Activated gamma-delta T cell treated with Interleukin-2 at 50 U/mL for 16 hours (primary cell): ENCODE data around the gene FOXP4.
A peak's percentile ranks its signal among the peaks of the same experiment; 100 is the strongest.

Source experiments
- DNase-seq: peaks from one replicate; pipeline ENCODE4 v3.0.0-alpha.2; 2020

FOXP4 gene

DNA sequence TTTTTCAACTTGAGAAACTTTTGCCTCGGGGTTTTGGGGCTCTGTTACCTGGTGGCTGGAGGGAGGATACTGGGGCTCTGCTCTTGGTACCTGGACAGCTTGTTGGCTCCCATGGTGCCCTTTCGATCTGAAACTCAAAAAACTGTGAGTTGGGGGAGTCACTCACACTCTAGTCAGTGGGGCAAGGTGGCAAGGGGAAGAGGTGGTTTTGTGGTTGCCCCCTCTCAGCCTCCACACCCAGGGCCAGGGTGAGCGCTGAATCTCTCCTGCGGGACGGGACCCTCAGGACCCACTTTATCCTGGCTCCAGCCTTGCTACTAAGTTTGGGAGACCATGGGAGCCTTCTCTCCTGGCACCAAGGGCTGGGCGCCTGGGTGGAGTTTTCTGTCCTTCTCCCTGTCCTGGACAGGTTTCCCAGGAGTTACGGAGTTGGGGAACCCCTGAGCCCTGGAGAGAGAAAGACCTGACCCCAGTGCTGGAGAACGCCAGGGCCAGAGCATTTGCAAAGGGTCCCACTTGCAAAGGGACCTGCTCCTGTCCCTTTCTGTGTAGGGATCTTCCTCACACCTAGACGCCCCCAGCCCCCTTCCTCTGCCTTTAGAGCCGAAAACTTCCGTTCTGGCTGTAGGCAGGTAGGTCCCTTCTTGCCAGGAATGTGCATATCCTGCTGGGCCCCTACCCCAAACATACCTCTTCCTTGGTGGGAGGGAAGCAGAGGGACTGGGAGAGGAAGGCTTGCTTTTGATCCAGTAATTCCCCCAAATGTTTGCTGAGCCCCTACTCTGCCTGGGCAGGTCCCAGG, 2.9 kb downstream of the FOXP4 start:
- DNase-seq: no peak

DNA sequence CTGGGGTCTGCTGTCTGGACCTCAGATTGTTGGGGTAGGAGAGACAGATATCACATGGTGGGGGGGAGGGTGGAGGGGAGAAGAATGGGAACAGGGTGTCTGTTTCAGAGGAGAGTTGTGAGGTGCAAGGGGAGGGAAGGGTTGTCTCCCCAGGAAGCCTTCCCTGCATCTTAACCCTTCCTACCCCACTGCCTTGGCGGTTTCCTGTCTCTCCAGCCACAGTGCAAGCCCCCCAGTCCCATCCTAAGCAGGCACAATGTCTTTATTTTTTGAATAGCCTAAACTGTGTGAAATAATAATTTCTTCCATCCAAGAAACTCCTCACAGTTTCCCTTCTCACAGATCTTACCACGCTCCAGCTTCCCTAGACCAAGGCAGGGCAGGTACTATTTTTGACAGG, 3.5 kb downstream of the FOXP4 start:
- no peak for DNase-seq

DNA sequence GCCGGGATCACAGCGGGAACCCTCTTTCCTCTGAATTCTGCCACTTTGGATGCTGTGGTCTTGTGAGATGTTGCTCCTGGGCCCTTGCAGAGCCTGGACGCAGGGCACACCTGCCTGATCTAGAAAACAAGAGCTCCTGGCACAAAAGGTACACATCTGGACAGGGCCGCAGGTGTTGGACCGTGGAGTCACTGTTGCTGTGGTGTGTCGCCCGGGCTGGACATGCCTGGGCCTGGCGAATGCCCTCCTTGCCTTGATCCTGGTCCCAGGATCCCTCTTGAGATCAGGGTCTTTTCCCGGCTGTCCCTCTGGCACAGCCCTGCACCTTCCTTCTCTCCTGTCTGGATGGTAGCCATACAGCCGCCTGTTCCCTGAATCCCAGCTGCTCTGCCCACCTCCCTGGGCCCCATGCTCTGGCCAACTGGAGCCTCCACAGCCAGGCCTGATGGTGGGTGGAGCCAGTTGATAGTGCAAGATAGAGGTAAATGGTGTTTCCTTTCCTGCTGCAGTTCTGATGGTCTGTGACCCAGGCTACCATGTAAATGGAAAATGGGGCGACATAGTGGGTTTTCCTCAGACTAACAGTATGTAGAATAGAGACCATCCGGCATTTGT, 5.0 kb downstream of the FOXP4 start:
- no peak for DNase-seq

DNA sequence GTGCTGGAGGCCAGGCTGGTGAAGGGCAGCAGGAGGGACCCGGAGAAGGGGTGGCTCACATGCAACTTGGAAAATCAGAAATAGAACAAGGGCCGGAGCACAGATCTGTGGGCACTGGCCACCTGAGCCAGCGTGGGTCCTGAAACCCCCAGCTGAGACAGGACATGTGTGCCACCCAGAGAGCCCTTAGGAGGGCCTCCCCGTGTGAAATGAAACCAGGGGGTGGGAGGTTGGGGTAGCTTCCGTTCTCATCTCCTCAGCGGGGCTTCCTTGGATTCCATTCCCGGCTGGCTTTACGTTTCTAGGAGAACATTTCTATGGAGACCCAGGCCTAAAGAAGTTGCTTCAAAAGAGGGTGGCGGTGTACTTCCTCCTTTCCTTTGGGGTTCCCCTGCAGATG, 5.7 kb downstream of the FOXP4 start:
- no peak for DNase-seq

DNA sequence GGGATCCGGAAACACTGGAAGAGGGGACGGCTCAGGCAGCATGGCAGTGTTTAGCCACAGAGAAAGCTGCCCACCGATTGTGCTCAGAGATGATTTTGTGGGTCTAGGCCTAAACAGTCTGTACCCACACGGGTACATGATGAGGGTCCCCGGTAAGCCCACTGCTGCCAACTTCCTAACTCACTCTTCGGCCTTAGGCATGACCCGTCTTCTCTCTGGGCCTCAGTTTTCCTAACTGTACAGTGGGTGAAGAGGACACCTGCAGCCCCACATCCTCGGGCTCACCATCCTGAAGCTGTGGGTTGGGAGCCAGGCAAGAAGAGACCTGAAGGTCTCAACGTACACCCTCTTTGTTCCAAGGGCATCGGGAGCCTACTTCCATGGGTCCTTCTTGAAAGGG, 6.5 kb downstream of the FOXP4 start:
- DNase-seq: no peak

DNA sequence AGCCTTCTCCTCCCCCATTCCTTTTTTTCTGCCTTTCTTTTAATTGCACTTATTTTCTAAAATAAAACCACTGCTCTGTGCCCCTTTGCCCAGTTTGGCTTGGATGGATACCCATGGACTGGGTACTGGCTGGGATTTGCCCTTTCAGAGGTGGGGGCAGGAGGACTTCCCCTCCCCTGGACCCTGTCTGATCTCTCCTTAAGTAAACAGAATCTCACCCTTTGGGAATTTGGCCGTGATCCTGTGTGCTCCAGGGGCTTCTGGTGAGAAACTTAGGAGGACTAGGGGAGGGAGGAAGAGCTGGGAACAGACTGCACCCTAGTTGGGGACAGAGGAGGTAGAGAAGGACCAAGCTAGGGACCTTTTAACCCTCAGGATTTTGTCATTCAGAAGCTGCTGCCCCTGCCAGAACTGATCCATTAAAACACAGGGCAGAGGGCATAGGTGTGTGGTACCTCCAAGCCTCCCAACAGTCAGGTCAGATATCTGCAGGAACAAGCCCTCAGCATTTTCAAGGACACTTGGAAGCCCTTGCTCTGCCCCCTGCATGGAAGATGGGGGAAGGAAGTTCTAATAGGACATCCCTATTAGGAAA, 7.3 kb downstream of the FOXP4 start:
- DNase-seq: no peak

DNA sequence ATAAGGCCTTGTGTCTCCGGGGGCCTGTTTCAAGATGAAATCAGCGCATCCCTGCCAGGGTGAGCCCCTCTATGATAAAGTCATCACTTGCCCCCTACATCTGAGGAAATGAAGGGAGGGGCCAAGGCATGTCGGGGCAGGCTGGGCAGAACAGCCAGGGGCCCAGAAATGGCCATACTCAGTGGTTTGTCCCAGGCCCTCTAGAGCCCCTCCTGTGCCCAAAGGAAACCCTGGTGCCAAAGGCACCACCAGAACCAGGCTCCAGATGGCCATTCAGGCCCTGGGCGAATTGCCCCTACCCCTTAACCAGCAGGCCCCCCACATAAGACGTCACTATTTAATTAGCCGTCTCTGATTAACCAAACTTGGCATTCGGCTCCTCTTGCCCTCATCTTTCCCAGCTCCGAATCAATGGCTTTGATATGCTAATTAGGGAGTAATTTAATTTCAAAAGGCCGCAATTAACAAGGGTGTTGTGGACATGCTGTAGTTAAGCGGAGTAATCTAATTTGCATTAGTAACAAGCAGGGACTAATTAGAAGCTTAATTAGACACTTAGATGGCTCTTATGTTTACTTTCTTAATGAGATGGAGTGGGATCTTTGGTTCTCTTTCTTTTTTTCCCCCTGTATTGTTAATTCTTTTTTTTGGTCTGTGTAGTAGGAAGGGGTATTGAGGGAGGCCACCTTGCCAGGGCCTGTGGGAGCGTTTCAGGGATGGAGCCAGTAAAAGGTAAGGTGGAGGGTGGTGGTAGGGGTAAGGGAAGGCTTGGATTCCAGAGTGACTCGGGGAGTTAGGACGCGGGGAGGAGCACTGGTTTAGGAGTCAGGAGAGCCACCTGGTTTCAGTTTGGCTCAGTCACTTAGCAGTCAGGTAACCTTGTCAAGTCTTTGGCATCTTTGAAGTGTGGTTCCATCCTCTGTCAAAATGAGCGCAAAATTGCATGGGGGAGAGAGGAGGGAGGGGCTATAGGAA, 9.4 kb downstream of the FOXP4 start:
- no peak for DNase-seq

DNA sequence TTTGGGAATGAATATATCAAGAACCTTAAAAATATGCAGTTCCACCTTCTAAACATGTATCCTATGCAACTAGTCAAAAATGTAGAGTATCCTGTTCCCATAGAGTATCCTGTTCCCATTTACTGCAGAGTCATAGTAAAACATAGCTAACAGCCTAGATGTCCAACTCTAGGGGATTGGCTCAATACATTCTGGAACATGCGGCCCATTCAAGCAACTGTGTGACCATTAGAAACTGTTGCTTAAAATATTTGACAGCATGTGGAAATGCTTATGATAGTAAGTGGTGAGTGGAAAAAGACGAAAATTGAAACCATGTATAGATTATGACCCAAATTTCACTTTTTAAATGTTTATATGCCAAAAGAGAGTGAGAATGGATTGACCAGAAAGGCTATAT, 11.2 kb downstream of the FOXP4 start:
- no peak for DNase-seq

DNA sequence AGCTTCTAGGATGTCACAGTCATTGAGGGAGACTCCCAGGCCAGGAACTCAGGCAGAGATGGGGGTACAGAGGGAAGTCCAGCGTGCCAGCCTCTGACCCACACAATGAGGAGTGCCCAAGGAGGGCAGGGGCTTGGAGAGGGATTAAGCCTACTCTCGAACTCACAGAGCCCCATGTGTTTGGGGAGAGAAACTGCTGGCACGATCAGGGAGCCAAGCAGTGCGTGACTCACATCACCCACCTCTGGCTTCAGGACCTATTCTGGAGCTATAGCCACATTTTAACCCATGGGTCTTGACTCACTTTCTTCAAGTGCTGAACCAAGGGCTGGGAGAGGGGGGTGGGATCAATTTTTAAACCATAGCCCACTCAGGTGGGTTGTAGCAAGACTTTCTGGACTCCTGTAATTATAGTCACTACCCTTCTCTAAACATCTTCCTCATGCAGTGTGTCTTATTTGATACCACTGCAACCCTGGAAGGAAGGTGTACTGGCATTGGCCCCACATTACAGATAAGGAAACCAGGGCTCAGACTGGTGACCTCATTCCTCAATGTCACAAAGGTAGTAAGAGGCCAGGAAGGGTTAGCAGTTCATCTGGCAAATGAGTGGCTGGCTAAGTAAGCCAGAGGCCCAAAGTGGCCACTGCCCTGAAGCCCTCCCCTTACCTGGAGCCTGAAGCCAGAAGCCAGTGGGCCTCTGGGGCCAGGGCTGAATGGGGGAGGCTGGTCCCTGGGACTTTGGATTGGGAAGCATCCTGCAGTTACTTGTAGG, 12.0 kb downstream of the FOXP4 start:
- DNase-seq: no peak

DNA sequence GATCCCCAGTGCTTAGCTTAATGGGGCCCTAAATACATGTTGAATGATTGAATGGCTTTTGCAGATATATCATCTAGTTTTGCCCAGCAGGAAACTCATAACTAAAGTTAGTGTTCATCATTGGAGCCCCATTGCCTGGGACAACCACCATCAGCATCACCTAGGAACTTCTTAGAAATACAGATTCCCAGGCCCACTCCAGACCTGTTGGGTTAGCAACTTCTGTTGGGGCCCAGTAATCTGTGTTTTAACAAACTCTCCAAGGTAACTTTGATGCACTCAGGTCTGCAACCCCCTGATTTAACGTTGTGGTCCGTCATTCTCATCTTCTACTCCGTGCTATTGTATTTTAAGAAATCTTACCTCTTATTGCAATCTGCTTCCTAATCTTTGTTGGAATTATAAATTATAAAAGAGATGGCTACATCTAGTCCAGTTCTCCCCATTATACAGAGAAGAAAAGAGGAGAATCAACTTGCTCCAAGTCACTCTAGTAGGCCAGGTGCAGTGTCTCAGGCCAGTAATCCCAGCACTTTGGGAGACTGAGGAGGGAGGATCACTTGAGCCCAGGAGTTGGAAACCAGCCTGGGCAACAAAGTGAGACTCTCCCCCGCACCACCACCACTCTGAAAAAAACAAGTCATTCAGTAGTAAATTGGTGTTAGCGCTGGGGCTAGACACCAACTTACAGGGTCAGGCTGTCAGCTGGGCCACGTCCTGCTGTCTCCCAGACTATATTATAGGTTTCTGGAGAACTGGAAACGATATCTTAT, 13.7 kb downstream of the FOXP4 start:
- DNase-seq: no peak

DNA sequence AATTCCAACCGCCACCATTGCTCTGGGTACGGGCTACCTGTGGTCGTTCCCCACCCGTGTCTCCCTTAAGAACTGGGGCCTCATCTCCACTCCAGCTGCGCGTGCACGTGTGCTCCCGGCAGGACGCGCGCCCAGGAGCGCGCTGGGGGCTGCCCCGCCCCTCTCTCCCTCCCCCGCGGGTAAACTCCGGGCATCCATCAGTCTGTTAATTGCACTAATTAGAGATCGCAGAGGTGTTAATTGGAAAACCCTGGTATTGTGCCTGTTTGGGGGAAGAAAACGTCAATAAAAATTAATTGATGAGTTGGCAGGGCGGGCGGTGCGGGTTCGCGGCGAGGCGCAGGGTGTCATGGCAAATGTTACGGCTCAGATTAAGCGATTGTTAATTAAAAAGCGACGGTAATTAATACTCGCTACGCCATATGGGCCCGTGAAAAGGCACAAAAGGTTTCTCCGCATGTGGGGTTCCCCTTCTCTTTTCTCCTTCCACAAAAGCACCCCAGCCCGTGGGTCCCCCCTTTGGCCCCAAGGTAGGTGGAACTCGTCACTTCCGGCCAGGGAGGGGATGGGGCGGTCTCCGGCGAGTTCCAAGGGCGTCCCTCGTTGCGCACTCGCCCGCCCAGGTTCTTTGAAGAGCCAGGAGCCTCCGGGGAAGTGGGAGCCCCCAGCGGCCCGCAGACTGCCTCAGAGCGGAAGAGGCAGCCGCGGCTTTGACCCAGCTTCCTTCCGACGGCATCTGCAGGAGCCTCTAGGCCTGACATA, 14.4 kb downstream of the FOXP4 start:
- peak; percentile 85 for DNase-seq

DNA sequence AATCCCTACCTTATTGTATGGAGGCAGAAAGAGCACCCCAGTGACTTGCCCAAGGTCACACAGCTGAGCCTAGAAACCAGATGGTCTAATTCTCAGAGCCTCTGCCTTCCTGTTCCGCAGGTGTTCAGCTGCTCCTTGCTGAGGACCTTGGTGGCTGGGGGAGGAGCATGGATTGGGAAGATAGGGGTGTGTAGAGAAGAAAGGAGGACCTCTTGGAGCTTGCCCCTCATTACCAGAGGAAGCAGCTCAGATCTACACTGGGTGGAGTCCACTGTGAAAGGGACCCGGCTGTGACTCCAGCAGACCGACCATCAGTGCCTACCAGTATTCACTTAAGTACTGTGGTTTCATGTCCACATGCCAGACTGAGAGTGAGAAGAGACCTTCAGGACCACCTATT, 15.2 kb downstream of the FOXP4 start:
- DNase-seq: no peak

DNA sequence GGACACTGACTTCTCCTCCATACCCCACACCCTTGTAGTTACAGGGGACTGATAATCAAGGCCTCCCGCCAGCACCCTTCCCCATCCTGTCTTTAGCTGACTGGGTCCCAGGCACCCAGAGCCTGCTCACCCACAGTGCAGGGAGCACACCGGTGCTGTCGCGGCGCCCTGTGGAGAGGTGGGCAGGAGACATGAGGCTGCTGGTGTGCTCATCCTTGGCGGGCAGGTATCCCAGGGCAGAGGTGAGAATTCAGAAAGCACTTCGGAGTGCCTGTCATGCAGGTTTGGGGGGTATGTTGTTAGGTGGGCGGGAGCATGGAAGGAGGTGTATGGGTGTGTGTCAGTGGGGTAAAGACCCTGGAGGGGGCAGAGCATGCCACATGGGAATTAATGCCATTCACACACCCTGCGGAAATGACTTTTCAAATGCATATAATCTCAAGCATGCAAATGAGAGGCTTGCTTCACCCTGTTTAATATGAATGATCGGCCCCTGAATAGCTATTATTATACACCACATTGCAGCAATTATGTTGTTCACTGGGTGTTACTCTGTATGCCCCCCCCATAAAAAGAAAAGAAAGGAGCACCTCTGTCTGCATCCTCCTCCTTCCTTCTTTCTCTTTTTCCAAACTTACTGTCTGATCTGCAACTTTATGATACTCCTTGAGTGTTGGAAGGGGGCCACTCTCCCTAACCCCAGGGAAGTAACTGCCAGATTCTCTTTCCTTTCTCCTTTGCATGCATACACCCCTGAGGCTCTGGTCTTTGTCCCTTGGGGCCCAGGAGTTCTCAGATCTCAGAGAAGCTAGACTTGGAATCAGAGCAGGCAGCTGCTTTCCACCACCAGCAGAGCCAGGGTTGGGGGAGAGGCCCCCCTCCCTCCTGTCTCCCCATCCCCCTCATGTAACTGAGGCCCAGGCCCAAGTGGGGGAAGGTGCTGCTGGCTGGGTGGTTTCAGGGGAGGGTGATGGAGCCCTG, 16.0 kb downstream of the FOXP4 start:
- DNase-seq: no peak

DNA sequence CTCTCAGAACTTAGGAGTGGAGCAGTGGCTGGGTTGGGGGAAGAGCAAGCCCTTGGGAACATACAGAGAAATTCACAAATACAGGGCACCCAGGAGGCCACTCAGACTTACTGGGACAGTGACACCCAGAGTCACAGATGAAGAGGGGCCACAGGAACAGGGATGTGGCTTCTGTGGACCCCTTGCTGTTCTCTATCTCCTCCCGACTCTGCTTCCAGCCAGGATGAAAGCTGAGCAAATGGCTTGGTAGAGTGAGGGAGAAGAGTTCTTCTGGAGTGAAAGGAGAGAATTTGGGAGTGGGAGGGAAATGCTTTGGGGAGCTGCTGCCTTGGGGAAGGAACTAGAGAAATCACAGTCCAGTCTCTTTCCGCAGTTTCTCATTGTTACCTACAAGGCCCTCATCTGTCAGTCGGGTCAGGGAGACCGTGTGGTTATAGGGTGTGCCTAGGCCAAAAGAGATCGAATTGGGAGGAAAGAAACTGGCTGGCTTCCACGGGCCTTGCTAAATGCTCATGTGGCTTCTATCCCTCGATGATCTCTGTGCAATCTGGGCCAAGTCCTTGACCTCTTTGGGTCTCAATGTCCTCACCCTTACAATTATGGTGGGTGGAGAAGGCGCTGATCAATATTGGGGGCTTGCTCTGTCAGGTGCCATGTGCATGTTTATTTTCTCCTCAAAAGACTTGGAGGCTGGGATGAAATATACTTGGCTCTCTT, 17.0 kb downstream of the FOXP4 start:
- DNase-seq: no peak

DNA sequence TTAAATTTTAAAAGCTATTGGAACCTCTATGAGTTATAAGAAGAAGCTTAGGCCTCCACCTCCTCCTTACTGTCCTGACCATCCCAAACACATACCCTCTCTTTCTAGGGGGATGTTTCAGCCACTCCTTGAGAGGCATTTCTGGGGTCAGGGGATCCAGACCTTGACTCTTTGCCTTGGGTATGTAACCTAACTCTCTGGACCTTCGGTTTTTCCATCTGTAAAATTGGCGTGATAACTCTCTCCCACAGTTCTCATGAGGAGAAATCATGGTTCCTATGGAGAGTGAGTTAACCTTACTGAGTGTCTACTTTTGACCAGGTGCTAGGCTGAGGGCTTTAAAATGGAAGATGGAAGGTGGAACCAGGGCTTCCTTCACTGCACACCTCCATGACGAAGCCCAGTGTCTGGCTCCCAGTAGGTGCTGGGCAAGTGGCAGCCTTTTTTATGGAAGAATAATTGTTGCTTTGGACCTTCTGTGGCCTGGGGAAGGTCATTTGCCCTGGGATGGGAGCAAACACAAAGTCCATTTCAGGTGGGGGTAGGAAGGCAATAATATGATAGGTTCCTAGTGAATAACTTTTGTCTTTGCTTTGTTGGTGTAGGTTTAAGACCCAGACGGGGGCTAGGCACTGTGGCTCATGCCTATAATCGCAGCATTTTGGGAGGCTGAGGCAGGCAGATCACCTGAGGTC, 18.4 kb downstream of the FOXP4 start:
- DNase-seq: no peak

DNA sequence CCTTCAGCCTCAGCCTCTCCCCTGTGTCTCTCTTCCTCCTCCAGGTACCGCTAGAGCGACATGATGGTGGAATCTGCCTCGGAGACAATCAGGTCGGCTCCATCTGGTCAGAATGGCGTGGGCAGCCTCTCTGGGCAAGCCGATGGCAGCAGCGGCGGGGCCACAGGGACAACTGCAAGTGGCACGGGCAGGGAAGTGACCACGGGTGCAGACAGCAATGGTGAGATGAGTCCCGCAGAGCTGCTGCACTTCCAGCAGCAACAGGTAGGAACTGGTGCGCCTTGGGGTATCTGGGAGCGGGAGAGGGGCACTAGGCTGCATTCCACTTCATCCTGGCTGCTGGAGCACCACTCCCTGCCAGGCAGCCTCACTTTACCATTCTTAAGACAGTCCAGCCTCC, 19.5 kb downstream of the FOXP4 start:
- DNase-seq: no peak

DNA sequence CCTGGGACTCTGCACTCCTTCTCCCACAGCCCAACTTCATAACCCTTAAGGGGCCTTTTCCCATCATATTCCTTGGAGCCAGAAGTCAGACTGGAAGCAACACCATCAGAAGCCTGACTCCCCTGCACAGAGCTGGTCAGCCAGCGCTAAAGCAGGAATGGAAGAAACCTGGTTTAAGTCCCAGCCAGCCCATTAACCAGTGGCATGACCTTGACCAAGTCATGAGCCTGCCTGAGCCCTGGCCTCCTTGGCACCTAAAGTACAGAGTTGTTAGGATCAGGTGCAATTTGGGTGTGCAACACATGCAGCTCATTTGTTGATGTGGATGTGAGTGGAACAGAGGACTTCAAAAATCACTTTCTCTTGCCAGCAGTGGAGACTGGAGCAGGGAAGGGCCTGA, 20.8 kb downstream of the FOXP4 start:
- DNase-seq: no peak

DNA sequence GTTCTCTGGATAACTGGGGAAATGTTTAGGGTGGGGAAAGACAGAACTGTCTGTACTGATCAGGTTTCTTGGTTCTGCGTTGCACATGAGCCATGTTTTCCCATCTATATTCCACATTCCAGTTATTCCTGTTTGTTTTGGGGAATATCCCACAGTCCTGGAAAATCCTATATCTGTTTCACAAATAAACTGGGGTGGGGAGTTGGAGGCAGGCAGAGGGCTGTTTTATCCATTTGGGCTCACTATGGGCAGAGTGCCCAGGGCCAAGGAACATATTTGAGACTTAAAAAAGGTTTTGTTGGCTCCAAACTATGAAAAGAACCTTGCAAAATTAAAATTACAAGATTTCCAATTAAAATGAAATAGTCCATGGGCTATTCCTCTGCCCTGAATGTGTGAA, 21.5 kb downstream of the FOXP4 start:
- DNase-seq: no peak
